ENCODE data around the gene SRRM5. TPM values are rescaled to one million over a fixed set of nuclear protein-coding genes. Genes with fewer than 3 reads are reported as not detected.
A peak's percentile ranks its signal among the peaks of the same experiment; 100 is the strongest.

SRRM5 gene
- total RNA-seq, 1 experiment from 2014 or later, result 1.0 TPM

DNA sequence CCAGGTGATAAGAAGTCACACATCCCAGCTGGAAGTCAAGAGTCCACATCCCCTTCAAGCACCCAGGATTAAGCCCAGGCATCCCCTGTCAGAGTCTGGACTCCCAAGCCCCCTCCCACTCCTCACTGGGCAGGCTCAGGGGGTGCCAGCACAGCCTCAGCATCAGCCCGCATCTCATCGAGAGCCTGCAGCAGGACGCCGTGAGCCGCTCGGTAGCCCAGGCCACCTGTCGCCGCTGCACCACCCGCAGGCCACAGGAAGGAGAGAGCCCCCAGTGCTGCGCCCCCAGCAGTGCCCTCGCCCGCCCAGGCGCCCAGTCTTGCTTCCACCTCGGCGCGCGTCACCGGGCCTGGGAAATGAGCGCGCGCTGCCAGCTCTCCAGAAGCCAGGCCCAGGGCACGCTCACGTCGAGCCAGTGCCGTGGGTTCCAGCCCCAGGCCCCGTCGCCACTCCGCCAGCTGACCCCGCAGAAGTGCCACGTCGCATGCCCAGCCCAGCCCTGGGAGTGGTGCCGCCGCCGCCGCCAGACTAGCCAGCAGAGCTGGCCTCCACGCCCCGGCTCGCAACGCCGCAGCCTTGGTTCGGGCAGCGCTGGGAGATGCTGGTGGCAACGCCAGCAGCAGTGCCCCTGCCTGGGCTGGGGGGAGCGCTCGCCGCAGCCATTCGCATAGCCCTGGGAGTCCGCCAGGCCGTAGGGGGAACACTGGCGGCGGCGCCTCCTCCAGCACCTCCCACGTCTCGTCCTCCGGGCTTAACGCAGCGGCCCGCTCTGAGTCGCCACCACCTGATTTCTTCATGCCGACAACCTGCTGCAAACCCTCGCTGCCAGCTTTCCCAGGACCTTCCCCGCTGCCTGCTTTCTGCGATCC lies 19.8 kb upstream of the SRRM5 start:
- BruUV-seq (replicated peaks), result no TSS peak
- Mint-ChIP-seq H3K9me3 (ENCODE audit: unreplicated experiment) (no peaks in the 10 kb centered on the region), H3K4me3 (ENCODE audit: unreplicated experiment) (no peak overlapping the region), H3K4me1 (ENCODE audit: low read depth, unreplicated experiment) (peaks cover 7% of the 10 kb centered on the region), H3K27ac (ENCODE audit: unreplicated experiment) (no peak overlapping the region), H3K27me3 (ENCODE audit: insufficient read depth, unreplicated experiment) (no peaks in the 10 kb centered on the region), H3K36me3 (ENCODE audit: insufficient read depth, unreplicated experiment) (peaks cover 39% of the 10 kb centered on the region)
- TF ChIP-seq, protein P1, sequence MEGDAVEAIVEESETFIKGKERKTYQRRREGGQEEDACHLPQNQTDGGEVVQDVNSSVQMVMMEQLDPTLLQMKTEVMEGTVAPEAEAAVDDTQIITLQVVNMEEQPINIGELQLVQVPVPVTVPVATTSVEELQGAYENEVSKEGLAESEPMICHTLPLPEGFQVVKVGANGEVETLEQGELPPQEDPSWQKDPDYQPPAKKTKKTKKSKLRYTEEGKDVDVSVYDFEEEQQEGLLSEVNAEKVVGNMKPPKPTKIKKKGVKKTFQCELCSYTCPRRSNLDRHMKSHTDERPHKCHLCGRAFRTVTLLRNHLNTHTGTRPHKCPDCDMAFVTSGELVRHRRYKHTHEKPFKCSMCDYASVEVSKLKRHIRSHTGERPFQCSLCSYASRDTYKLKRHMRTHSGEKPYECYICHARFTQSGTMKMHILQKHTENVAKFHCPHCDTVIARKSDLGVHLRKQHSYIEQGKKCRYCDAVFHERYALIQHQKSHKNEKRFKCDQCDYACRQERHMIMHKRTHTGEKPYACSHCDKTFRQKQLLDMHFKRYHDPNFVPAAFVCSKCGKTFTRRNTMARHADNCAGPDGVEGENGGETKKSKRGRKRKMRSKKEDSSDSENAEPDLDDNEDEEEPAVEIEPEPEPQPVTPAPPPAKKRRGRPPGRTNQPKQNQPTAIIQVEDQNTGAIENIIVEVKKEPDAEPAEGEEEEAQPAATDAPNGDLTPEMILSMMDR (IDR thresholded peaks at IDR 0.05; ENCODE audit: insufficient read depth in 1 of 2, low read depth in 1 of 2, low read length in 1 of 2, severe bottlenecking in 1 of 2, unreplicated experiment in 1 of 2), result no peak
- H3K4me3 ChIP-seq (ENCODE audit: low read depth, low read length), result no peak overlapping the region
- ChIA-PET CTCF (no interaction called here), POLR2A (no interaction called here)
- peaks cover 2% of the 10 kb centered on the region; the same call in 1 of the 2 replicates for H3K4me1 ChIP-seq
- H3K36me3 ChIP-seq (ENCODE audit: control insufficient read depth, insufficient read depth, low read length), result no peaks in the 10 kb centered on the region
- DNase-seq, result no peak
- H3K9me3 ChIP-seq, result no peaks in the 10 kb centered on the region
- no peaks in the 10 kb centered on the region for H3K27me3 ChIP-seq (replicated peaks; ENCODE audit: control insufficient read depth, insufficient read depth, low read length)
- intact Hi-C loops (cut with micrococcal nuclease; ENCODE audit: unreplicated experiment), result loop anchor here (10.0 kb wide), 2 partner anchors 127 to 193 kb away; partner anchors contain the start of genes KCNN4 and LYPD3

DNA sequence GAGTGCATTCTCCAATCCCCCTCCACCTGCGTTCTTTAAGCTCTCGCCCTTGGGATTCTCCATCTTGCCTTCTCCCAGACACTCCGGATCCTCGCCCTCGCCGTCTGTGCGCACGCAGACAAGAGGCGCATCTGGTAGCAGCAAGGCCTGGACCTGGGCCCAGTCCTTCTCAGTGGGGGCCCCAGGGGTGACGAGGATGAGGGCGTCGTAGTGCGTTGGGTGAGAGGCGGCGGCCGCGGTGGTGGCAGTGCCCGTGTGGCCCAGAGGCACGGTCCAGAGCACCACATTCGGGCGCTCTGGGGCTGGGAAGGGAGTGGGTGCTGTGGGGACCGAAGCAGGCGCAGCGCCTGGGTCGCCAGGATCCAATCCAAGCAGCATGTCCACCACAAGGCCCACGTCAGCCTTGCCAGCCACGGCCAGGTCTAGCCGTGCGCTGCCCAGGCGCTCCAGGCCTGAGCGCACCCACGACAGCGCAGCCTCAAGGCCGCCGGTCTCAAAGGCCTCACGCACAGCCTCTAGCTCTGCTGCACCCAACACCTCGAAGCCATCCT lies 19.0 kb upstream of the SRRM5 start:
- peak overlapping the region; percentile 84 for H3K27ac Mint-ChIP-seq (ENCODE audit: unreplicated experiment)
- H3K36me3 Mint-ChIP-seq (ENCODE audit: insufficient read depth, unreplicated experiment), result peaks cover 45% of the 10 kb centered on the region
- no peaks in the 10 kb centered on the region for H3K9me3 Mint-ChIP-seq (ENCODE audit: unreplicated experiment)
- CTCF ChIA-PET, result no interaction called here
- H3K4me3 ChIP-seq (ENCODE audit: low read depth, low read length), result no peak overlapping the region
- BruUV-seq (replicated peaks), result no TSS peak
- no peak for DNase-seq
- no peaks in the 10 kb centered on the region for H3K27me3 Mint-ChIP-seq (ENCODE audit: insufficient read depth, unreplicated experiment)
- no peaks in the 10 kb centered on the region for H3K9me3 ChIP-seq
- peak overlapping the region; percentile 97 for H3K4me3 Mint-ChIP-seq (ENCODE audit: unreplicated experiment)
- H3K4me1 Mint-ChIP-seq (ENCODE audit: low read depth, unreplicated experiment), result peaks cover 7% of the 10 kb centered on the region
- H3K36me3 ChIP-seq (ENCODE audit: control insufficient read depth, insufficient read depth, low read length), result no peaks in the 10 kb centered on the region
- POLR2A ChIA-PET, result no interaction called here
- peaks cover 6% of the 10 kb centered on the region; the same call in 1 of the 2 replicates for H3K4me1 ChIP-seq
- intact Hi-C loops (cut with micrococcal nuclease; ENCODE audit: unreplicated experiment), result loop anchor here (10.0 kb wide), 2 partner anchors 128 to 192 kb away; partner anchors contain the start of genes KCNN4 and LYPD3
- TF ChIP-seq, protein P1 (IDR thresholded peaks at IDR 0.05; ENCODE audit: insufficient read depth in 1 of 2, low read depth in 1 of 2, low read length in 1 of 2, severe bottlenecking in 1 of 2, unreplicated experiment in 1 of 2), result no peak
- no peaks in the 10 kb centered on the region for H3K27me3 ChIP-seq (replicated peaks; ENCODE audit: control insufficient read depth, insufficient read depth, low read length)

DNA sequence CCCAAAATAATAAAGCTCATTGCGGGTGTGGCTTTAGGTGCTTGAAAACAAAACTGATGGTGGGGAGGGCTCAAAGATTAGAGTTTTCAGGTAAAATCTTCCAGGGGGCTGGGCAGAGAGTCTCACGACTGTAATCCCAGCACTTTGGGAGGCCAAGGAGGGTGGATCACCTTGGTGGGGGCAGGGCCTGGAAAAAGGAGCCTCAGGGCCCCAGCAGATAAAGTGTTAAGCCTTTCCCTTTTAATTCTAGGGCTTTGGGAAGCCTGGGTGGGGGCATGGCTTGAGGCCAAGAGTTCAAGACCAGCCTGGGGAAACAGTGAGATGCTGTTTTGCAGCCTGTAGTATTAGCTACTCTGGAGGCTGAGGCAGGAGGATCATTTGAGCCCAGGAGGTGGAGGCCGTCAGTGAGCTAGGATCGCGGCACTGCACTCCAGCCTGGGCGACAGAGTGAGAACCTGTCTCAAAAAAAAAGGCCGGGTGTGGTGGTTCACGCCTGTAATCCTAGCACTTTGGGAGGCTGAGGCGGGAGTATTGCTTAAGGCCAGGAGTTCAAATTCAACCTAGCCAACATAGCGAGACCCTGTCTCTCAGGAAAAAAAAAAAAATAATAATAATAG lies 17.7 kb upstream of the SRRM5 start:
- H3K4me3 ChIP-seq (ENCODE audit: low read depth, low read length), result peak overlapping the region; percentile 73
- Mint-ChIP-seq H3K4me3 (ENCODE audit: unreplicated experiment) (peak overlapping the region; percentile 97), H3K36me3 (ENCODE audit: insufficient read depth, unreplicated experiment) (peaks cover 52% of the 10 kb centered on the region), H3K27me3 (ENCODE audit: insufficient read depth, unreplicated experiment) (no peaks in the 10 kb centered on the region), H3K9me3 (ENCODE audit: unreplicated experiment) (no peaks in the 10 kb centered on the region), H3K27ac (ENCODE audit: unreplicated experiment) (peak overlapping the region; percentile 95), H3K4me1 (ENCODE audit: low read depth, unreplicated experiment) (peaks cover 7% of the 10 kb centered on the region)
- POLR2A ChIA-PET, result interaction anchor here (0.7 to 0.8 kb wide), 2 partner anchors 74 to 161 kb away, joined by 3 read pairs; partner anchors contain the start of gene SMG9
- CTCF ChIA-PET, result interaction anchor here (0.7 to 3.3 kb wide), 10 partner anchors 10 to 161 kb away, joined by 3 to 27 read pairs (median 6); partner anchors contain the start of genes PHLDB3, XRCC1 and ZNF575
- intact Hi-C loops (cut with micrococcal nuclease; ENCODE audit: unreplicated experiment), result loop anchor here (2.0 to 10.0 kb wide), 3 partner anchors 33 to 191 kb away; partner anchors contain the start of genes KCNN4 and LYPD3
- H3K9me3 ChIP-seq, result no peaks in the 10 kb centered on the region
- no peak for DNase-seq
- H3K36me3 ChIP-seq (ENCODE audit: control insufficient read depth, insufficient read depth, low read length), result no peaks in the 10 kb centered on the region; the same call in 1 of the 2 replicates
- peaks cover 6% of the 10 kb centered on the region; the same call in 1 of the 2 replicates for H3K4me1 ChIP-seq
- TF ChIP-seq, protein P1 (IDR thresholded peaks at IDR 0.05; ENCODE audit: insufficient read depth in 1 of 2, low read depth in 1 of 2, low read length in 1 of 2, severe bottlenecking in 1 of 2, unreplicated experiment in 1 of 2), result no peak
- H3K27me3 ChIP-seq (replicated peaks; ENCODE audit: control insufficient read depth, insufficient read depth, low read length), result no peaks in the 10 kb centered on the region
- BruUV-seq (replicated peaks), result no TSS peak

Measured in Caco-2 (cell line).